ENCODE measurements around the gene KISS1. TPM values are rescaled to one million over a fixed set of nuclear protein-coding genes. Genes with fewer than 3 reads are reported as not detected.

Gene KISS1
- total RNA-seq, 1 experiment from 2014 or later, result 0.35 TPM

DNA sequence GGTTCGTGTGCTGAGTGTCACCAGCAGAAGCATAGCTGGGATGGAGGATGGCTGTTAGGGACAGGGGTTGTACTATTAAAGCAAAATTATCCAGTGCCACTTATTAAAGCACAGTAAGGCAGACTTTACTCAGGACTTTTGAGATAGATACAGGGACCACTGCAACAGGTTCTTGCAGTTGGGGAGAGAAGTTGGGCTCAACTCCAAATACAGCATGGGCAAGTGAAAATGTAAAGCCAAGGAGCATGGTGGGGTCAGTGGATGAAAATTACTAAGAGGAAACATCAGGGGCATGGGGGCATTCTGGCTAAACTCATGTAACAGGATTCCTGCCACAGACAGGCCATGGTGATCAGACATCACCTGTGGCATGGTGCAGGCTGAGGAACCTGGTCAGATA lies 15.2 kb downstream of the KISS1 start:
- no peak for DNase-seq (ENCODE audit: low spot score)
- Mint-ChIP-seq H3K27me3 (ENCODE audit: low read depth) (peaks cover 37% of the 10 kb centered on the region), H3K27ac (no peak overlapping the region), H3K4me3 (no peak overlapping the region), H3K36me3 (no peaks in the 10 kb centered on the region), H3K4me1 (no peaks in the 10 kb centered on the region), H3K9me3 (peaks cover 15% of the 10 kb centered on the region)
- POLR2A ChIA-PET, result no interaction called here
- no peak for ATAC-seq
- TF ChIP-seq, protein P1, sequence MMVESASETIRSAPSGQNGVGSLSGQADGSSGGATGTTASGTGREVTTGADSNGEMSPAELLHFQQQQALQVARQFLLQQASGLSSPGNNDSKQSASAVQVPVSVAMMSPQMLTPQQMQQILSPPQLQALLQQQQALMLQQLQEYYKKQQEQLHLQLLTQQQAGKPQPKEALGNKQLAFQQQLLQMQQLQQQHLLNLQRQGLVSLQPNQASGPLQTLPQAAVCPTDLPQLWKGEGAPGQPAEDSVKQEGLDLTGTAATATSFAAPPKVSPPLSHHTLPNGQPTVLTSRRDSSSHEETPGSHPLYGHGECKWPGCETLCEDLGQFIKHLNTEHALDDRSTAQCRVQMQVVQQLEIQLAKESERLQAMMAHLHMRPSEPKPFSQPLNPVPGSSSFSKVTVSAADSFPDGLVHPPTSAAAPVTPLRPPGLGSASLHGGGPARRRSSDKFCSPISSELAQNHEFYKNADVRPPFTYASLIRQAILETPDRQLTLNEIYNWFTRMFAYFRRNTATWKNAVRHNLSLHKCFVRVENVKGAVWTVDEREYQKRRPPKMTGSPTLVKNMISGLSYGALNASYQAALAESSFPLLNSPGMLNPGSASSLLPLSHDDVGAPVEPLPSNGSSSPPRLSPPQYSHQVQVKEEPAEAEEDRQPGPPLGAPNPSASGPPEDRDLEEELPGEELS (CRISPR knock-in tag; IDR thresholded peaks at IDR 0.05), result no peak
- CTCF ChIA-PET, result interaction anchor here (1.9 kb wide), 1 partner anchor 25 kb away, joined by 8 read pairs; no protein-coding TSS in a partner anchor

DNA sequence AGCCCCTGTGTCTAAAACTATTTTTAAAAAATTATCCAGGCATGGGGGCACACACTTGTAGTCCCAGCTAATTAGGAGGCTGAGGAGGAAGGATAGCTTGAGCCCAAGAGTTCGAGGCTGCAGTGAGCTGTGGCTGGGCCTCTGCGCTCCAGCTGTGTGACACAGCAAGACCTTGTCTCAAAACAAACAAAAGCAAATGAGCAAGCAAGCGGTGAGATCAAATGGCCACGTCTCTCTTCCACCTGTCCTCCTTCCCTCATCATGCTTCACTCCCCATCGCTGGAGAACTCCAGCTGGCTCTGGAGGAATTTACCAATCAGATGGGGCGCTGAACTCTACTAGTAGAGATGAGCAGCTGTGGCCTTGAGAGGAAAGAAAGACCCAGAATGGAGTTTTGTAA lies 16.2 kb downstream of the KISS1 start:
- DNase-seq (ENCODE audit: low spot score) (no peak), ATAC-seq (no peak)
- Mint-ChIP-seq H3K4me3 (no peak overlapping the region), H3K27ac (no peak overlapping the region), H3K36me3 (no peaks in the 10 kb centered on the region), H3K4me1 (no peaks in the 10 kb centered on the region), H3K27me3 (ENCODE audit: low read depth) (peaks cover 37% of the 10 kb centered on the region), H3K9me3 (peaks cover 15% of the 10 kb centered on the region)
- ChIA-PET POLR2A (no interaction called here), CTCF (interaction anchor here (1.3 to 4.9 kb wide), 3 partner anchors 18 to 266 kb away, joined by 4 to 20 read pairs (median 8); no protein-coding TSS in a partner anchor)
- TF ChIP-seq ZNF317 (CRISPR knock-in tag; IDR thresholded peaks at IDR 0.05; ENCODE audit: borderline replicate concordance, low read depth), result no peak
- no peak for TF ChIP-seq FOXJ3 (CRISPR knock-in tag; IDR thresholded peaks at IDR 0.05; ENCODE audit: borderline replicate concordance)
- TF ChIP-seq, protein P2, sequence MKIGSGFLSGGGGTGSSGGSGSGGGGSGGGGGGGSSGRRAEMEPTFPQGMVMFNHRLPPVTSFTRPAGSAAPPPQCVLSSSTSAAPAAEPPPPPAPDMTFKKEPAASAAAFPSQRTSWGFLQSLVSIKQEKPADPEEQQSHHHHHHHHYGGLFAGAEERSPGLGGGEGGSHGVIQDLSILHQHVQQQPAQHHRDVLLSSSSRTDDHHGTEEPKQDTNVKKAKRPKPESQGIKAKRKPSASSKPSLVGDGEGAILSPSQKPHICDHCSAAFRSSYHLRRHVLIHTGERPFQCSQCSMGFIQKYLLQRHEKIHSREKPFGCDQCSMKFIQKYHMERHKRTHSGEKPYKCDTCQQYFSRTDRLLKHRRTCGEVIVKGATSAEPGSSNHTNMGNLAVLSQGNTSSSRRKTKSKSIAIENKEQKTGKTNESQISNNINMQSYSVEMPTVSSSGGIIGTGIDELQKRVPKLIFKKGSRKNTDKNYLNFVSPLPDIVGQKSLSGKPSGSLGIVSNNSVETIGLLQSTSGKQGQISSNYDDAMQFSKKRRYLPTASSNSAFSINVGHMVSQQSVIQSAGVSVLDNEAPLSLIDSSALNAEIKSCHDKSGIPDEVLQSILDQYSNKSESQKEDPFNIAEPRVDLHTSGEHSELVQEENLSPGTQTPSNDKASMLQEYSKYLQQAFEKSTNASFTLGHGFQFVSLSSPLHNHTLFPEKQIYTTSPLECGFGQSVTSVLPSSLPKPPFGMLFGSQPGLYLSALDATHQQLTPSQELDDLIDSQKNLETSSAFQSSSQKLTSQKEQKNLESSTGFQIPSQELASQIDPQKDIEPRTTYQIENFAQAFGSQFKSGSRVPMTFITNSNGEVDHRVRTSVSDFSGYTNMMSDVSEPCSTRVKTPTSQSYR (CRISPR knock-in tag; IDR thresholded peaks at IDR 0.05), result no peak
- TF ChIP-seq, protein P3, sequence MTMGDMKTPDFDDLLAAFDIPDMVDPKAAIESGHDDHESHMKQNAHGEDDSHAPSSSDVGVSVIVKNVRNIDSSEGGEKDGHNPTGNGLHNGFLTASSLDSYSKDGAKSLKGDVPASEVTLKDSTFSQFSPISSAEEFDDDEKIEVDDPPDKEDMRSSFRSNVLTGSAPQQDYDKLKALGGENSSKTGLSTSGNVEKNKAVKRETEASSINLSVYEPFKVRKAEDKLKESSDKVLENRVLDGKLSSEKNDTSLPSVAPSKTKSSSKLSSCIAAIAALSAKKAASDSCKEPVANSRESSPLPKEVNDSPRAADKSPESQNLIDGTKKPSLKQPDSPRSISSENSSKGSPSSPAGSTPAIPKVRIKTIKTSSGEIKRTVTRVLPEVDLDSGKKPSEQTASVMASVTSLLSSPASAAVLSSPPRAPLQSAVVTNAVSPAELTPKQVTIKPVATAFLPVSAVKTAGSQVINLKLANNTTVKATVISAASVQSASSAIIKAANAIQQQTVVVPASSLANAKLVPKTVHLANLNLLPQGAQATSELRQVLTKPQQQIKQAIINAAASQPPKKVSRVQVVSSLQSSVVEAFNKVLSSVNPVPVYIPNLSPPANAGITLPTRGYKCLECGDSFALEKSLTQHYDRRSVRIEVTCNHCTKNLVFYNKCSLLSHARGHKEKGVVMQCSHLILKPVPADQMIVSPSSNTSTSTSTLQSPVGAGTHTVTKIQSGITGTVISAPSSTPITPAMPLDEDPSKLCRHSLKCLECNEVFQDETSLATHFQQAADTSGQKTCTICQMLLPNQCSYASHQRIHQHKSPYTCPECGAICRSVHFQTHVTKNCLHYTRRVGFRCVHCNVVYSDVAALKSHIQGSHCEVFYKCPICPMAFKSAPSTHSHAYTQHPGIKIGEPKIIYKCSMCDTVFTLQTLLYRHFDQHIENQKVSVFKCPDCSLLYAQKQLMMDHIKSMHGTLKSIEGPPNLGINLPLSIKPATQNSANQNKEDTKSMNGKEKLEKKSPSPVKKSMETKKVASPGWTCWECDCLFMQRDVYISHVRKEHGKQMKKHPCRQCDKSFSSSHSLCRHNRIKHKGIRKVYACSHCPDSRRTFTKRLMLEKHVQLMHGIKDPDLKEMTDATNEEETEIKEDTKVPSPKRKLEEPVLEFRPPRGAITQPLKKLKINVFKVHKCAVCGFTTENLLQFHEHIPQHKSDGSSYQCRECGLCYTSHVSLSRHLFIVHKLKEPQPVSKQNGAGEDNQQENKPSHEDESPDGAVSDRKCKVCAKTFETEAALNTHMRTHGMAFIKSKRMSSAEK (CRISPR knock-in tag; IDR thresholded peaks at IDR 0.05; ENCODE audit: borderline replicate concordance), result no peak
- no peak for TF ChIP-seq NFE2L1 (CRISPR knock-in tag; IDR thresholded peaks at IDR 0.05)
- TF ChIP-seq, protein P4, sequence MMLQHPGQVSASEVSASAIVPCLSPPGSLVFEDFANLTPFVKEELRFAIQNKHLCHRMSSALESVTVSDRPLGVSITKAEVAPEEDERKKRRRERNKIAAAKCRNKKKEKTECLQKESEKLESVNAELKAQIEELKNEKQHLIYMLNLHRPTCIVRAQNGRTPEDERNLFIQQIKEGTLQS (CRISPR knock-in tag; conservative IDR thresholded peaks at IDR 0.05), result no peak
- TF ChIP-seq ETV6 (CRISPR knock-in tag; IDR thresholded peaks at IDR 0.05), result no peak
- TF ChIP-seq TEAD1 (CRISPR knock-in tag; IDR thresholded peaks at IDR 0.05), result no peak
- TF ChIP-seq, protein P5, sequence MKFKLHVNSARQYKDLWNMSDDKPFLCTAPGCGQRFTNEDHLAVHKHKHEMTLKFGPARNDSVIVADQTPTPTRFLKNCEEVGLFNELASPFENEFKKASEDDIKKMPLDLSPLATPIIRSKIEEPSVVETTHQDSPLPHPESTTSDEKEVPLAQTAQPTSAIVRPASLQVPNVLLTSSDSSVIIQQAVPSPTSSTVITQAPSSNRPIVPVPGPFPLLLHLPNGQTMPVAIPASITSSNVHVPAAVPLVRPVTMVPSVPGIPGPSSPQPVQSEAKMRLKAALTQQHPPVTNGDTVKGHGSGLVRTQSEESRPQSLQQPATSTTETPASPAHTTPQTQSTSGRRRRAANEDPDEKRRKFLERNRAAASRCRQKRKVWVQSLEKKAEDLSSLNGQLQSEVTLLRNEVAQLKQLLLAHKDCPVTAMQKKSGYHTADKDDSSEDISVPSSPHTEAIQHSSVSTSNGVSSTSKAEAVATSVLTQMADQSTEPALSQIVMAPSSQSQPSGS (CRISPR knock-in tag; IDR thresholded peaks at IDR 0.05; ENCODE audit: borderline replicate concordance, low read depth), result no peak
- no peak for TF ChIP-seq ZNF138 (CRISPR knock-in tag; conservative IDR thresholded peaks at IDR 0.05)
- TF ChIP-seq, protein P6, sequence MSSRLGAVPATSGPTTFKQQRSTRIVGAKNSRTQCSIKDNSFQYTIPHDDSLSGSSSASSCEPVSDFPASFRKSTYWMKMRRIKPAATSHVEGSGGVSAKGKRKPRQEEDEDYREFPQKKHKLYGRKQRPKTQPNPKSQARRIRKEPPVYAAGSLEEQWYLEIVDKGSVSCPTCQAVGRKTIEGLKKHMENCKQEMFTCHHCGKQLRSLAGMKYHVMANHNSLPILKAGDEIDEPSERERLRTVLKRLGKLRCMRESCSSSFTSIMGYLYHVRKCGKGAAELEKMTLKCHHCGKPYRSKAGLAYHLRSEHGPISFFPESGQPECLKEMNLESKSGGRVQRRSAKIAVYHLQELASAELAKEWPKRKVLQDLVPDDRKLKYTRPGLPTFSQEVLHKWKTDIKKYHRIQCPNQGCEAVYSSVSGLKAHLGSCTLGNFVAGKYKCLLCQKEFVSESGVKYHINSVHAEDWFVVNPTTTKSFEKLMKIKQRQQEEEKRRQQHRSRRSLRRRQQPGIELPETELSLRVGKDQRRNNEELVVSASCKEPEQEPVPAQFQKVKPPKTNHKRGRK (CRISPR knock-in tag; IDR thresholded peaks at IDR 0.05; ENCODE audit: borderline replicate concordance), result no peak
- TF ChIP-seq ELF4 (CRISPR knock-in tag; IDR thresholded peaks at IDR 0.05; ENCODE audit: low read depth), result no peak
- no peak for TF ChIP-seq FOXK1 (CRISPR knock-in tag; IDR thresholded peaks at IDR 0.05)
- TF ChIP-seq, protein P7, sequence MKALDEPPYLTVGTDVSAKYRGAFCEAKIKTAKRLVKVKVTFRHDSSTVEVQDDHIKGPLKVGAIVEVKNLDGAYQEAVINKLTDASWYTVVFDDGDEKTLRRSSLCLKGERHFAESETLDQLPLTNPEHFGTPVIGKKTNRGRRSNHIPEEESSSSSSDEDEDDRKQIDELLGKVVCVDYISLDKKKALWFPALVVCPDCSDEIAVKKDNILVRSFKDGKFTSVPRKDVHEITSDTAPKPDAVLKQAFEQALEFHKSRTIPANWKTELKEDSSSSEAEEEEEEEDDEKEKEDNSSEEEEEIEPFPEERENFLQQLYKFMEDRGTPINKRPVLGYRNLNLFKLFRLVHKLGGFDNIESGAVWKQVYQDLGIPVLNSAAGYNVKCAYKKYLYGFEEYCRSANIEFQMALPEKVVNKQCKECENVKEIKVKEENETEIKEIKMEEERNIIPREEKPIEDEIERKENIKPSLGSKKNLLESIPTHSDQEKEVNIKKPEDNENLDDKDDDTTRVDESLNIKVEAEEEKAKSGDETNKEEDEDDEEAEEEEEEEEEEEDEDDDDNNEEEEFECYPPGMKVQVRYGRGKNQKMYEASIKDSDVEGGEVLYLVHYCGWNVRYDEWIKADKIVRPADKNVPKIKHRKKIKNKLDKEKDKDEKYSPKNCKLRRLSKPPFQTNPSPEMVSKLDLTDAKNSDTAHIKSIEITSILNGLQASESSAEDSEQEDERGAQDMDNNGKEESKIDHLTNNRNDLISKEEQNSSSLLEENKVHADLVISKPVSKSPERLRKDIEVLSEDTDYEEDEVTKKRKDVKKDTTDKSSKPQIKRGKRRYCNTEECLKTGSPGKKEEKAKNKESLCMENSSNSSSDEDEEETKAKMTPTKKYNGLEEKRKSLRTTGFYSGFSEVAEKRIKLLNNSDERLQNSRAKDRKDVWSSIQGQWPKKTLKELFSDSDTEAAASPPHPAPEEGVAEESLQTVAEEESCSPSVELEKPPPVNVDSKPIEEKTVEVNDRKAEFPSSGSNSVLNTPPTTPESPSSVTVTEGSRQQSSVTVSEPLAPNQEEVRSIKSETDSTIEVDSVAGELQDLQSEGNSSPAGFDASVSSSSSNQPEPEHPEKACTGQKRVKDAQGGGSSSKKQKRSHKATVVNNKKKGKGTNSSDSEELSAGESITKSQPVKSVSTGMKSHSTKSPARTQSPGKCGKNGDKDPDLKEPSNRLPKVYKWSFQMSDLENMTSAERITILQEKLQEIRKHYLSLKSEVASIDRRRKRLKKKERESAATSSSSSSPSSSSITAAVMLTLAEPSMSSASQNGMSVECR (CRISPR knock-in tag; IDR thresholded peaks at IDR 0.05; ENCODE audit: borderline replicate concordance), result no peak
